Cardiac fibroblast (primary cell): Measurements from ENCODE around the gene C1orf174.

Experiments used
- DNase-seq, 2 donors: peaks; one replicate each; pipeline versions ENCODE4 v3.0.0 to v3.0.0-alpha.2; 2010; ENCODE audit warnings: low read depth in 2 of 2
- H3K4me3 ChIP-seq, 2 donors: replicated peaks in 1 of 2; 1 replicate in 1 of 2; 2 replicates in 1 of 2; pipeline ENCODE4 v1.5.1; 2011; ENCODE audit warnings: low read depth in 2 of 2, low read length in 2 of 2, mild to moderate bottlenecking in 2 of 2, moderate library complexity in 1 of 2
- TF ChIP-seq, protein P1 (sequence below): IDR thresholded peaks from one replicate; pipeline ENCODE4 v1.5.1; 2011; ENCODE audit warnings: low read depth, mild to moderate bottlenecking, low read length, inconsistent platforms

C1orf174 gene

DNA sequence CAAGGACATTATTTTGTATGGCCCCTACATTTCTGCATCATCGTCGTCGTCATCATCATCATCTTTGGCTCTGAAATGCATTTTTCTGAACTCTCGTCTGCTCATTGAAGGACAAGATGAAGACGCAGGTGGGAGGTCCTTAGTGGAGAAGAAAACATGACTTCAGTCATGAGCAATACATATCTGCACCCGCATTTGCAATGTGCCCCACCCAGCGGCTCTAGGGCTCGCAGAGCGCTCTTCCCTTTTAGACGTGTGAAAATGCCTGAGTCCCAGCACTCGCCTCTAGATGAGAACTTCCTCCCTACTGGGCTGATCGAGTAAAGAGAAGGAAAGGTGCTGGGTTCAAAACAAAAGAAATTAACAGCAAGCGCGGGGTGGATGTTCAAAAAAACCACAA is 10.1 kb downstream of the C1orf174 start:
- no peak for DNase-seq
- no peak overlapping the region for H3K4me3 ChIP-seq
- TF ChIP-seq, protein P1, sequence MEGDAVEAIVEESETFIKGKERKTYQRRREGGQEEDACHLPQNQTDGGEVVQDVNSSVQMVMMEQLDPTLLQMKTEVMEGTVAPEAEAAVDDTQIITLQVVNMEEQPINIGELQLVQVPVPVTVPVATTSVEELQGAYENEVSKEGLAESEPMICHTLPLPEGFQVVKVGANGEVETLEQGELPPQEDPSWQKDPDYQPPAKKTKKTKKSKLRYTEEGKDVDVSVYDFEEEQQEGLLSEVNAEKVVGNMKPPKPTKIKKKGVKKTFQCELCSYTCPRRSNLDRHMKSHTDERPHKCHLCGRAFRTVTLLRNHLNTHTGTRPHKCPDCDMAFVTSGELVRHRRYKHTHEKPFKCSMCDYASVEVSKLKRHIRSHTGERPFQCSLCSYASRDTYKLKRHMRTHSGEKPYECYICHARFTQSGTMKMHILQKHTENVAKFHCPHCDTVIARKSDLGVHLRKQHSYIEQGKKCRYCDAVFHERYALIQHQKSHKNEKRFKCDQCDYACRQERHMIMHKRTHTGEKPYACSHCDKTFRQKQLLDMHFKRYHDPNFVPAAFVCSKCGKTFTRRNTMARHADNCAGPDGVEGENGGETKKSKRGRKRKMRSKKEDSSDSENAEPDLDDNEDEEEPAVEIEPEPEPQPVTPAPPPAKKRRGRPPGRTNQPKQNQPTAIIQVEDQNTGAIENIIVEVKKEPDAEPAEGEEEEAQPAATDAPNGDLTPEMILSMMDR = no peak

DNA sequence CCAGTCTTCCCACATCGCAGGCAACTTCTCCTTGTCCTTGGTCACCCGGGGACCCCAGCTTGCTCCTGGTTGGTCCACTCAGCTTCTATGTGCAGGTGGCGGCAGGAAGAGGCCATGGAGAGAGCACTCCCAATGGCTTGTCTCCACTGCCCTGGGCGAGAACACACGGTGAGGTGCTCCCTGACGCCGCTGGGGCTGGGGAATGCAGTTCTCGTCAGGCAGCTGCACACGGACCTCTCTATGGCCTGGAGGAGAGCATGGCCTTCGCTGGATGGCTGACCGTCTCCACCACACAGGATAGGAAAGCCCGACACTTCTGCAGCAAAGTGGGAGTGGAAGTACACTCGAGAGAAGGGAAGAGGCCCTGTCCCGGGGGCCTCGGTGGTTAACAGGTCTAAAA is 11.8 kb downstream of the C1orf174 start:
- H3K4me3 ChIP-seq = no peak overlapping the region
- TF ChIP-seq, protein P1 = no peak
- no peak for DNase-seq

DNA sequence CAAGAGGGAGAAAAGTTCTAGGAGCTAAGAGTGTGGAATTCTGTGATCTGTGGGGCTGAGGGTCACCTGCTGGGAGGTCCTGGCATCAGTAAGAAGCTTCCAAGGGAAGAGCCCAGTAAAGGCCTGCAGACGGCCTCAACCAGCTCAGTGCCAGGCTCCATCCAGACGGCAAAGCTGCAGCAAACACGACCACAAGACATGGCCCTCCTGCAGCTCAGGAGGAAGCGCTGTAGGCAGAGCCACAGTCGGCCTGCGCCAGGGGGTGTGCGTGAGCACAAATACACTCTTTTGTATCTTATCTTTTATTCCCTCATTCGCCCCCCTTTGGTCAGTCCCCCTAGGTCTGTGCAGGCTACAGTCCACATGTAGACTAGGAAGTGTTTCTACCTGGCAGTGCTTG is 13.4 kb downstream of the C1orf174 start:
- H3K4me3 ChIP-seq = no peak overlapping the region
- TF ChIP-seq, protein P1 = no peak
- no peak for DNase-seq

DNA sequence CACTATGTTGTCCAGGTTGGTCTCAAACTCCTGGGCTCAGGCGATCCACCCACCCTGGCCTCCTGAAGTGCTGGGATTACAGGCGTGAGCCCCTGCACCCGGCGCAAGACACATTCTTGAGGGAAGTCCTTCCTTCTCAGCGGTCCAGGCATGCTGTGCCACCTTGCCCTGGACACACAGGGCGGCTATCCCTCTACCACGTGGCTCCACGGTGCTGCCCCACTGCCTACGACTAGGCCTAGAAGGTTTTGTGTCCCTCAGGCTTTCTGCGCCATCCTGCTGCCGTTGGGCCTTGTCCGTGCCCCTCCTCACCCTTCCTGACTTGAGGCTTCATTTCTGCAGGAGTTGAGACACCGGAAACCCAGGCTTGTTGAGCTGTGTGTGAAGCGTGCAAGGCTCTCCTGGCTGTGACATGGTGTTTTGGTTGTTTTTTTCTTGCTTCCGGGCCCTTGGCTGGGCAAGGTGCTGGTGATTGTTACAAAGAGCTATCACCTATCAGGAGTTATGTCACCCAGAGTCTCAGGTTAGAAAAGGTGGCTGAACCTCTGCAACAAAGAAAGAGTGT is 13.9 kb downstream of the C1orf174 start:
- TF ChIP-seq, protein P1 = no peak
- no peak overlapping the region for H3K4me3 ChIP-seq
- no peak for DNase-seq

DNA sequence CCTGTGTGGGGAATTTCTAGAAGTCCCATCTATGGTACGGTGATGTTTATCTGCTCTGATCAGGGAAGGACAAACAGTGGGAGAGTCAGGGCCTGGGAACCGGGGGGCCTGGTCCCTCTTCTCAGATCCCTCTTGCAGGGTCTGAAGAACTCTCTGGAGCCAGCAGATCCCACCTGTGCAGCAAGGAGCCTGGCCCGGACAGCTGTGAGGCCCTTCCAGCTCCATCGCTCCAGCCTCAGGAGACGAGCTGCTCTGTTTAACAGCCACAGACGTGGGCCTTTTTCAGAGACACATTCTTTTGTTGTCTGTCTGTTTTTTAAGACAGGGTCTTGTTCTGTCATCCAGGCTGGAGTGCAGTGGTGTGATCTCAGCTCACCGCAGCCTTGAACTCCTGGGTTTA is 14.5 kb downstream of the C1orf174 start:
- TF ChIP-seq, protein P1 = no peak
- no peak overlapping the region for H3K4me3 ChIP-seq
- DNase-seq = no peak

DNA sequence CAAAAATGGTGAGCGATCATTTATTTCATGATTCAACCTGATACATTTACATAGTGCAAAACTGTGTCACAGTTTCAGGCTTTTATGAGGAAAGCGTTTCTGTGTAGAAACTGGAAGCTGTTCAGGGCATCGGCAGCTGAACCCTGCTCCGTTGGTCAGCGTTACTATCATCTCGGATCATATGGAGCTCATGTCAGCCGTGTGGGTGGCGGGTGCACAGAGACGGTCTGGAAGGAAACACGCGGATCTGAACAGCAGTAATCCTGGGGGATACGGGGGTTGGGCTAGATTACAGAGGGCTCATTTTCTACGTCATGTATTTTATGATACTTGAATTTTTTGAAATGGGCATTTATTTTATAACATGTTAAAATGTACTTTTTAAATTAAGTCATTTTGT is 15.1 kb downstream of the C1orf174 start:
- no peak overlapping the region for H3K4me3 ChIP-seq
- TF ChIP-seq, protein P1 = no peak
- DNase-seq = no peak
